ENCODE data around the gene DNASE2. TPM values are rescaled to one million over a fixed set of nuclear protein-coding genes. Genes with fewer than 3 reads are reported as not detected.

The DNASE2 gene
- total and polyA plus RNA-seq, 2 donors from 2014 or later: 34.7 to 50.9 TPM

DNA sequence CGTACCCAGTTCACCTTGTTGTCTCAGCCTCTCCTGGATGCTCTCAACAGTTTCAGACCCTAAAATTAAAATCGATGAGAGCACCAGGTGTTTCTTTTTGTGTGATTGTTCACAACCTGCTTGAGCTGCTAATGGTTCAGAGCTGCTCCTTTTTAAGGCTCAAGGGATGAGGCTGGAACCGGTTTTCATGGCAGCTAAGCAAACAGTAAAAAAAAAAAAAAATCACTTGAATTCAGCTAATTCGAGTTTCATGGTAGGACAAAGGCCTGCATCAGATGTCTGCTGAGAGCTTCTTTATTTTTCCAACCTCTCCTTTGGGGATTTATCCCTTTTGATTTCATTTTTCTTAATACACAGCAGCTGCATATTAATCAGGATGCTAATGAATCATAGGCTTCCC lies 31.3 kb upstream of the DNASE2 start:
- no peaks in the 10 kb centered on the region for H3K36me3 ChIP-seq (ENCODE audit: control insufficient read depth in 2 of 3, insufficient read depth in 3 of 3, low read length in 3 of 3)
- no peaks in the 10 kb centered on the region for H3K9me3 ChIP-seq (ENCODE audit: control insufficient read depth in 2 of 3, insufficient read depth in 1 of 3, low read length in 3 of 3)
- H3K27me3 ChIP-seq (ENCODE audit: control insufficient read depth, insufficient read depth, low read length): no peaks in the 10 kb centered on the region
- peak overlapping the region in 1 of 3 donors; percentile 47 for H3K4me3 ChIP-seq (ENCODE audit: low read length in 3 of 3)
- DNase-seq (peak in 1 of 5 donors; percentile 65), FAIRE-seq (no peak)
- no peak overlapping the region for H3K9ac ChIP-seq (ENCODE audit: low read length in 3 of 3)
- peaks cover 0 to 14% (median 4%) of the 10 kb centered on the region in 3 donors for H3K4me1 ChIP-seq (ENCODE audit: control insufficient read depth in 2 of 3, insufficient read depth in 2 of 3, low read depth in 1 of 3, low read length in 3 of 3)
- intact Hi-C loops (cut with DNase I): no loop called here
- TF ChIP-seq, protein P1, sequence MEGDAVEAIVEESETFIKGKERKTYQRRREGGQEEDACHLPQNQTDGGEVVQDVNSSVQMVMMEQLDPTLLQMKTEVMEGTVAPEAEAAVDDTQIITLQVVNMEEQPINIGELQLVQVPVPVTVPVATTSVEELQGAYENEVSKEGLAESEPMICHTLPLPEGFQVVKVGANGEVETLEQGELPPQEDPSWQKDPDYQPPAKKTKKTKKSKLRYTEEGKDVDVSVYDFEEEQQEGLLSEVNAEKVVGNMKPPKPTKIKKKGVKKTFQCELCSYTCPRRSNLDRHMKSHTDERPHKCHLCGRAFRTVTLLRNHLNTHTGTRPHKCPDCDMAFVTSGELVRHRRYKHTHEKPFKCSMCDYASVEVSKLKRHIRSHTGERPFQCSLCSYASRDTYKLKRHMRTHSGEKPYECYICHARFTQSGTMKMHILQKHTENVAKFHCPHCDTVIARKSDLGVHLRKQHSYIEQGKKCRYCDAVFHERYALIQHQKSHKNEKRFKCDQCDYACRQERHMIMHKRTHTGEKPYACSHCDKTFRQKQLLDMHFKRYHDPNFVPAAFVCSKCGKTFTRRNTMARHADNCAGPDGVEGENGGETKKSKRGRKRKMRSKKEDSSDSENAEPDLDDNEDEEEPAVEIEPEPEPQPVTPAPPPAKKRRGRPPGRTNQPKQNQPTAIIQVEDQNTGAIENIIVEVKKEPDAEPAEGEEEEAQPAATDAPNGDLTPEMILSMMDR (IDR thresholded peaks at IDR 0.05; ENCODE audit: borderline replicate concordance, extremely low read depth, insufficient read depth): no peak
- no peak overlapping the region for H3K27ac ChIP-seq (ENCODE audit: low read depth in 2 of 2, low read length in 2 of 2)

DNA sequence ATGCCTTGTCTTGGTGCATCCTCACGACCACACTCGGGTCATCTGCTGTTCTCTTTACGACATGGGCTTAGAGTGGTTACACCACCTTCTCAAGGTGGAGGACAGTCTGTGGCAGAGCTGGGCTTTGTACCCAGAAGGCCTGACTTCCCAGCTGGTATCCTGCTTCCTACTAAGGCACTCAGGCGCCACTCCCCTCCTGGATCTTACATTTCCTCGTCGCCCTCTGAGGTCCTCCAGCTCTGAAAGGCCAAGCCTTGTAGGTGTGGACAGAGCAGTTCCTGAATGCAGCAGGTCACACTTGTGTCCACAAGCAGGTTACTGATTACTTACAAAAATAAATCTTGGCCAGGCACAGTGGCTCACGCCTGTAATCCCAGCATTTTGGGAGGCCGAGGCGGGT lies 25.9 kb upstream of the DNASE2 start:
- Histone ChIP-seq H3K4me1 (ENCODE audit: control insufficient read depth in 2 of 3, insufficient read depth in 2 of 3, low read depth in 1 of 3, low read length in 3 of 3) (peaks cover 0 to under 1% (median 0%) of the 10 kb centered on the region in 3 donors), H3K4me3 (ENCODE audit: low read length in 3 of 3) (no peak overlapping the region), H3K27me3 (ENCODE audit: control insufficient read depth, insufficient read depth, low read length) (no peaks in the 10 kb centered on the region), H3K9ac (ENCODE audit: low read length in 3 of 3) (no peak overlapping the region), H3K9me3 (ENCODE audit: control insufficient read depth in 2 of 3, insufficient read depth in 1 of 3, low read length in 3 of 3) (no peaks in the 10 kb centered on the region), H3K36me3 (ENCODE audit: control insufficient read depth in 2 of 3, insufficient read depth in 3 of 3, low read length in 3 of 3) (no peaks in the 10 kb centered on the region), H3K27ac (ENCODE audit: low read depth in 2 of 2, low read length in 2 of 2) (no peak overlapping the region)
- TF ChIP-seq, protein P1 (IDR thresholded peaks at IDR 0.05; ENCODE audit: borderline replicate concordance, extremely low read depth, insufficient read depth): no peak
- intact Hi-C loops (cut with DNase I): no loop called here
- FAIRE-seq (no peak), DNase-seq (no peak)

DNA sequence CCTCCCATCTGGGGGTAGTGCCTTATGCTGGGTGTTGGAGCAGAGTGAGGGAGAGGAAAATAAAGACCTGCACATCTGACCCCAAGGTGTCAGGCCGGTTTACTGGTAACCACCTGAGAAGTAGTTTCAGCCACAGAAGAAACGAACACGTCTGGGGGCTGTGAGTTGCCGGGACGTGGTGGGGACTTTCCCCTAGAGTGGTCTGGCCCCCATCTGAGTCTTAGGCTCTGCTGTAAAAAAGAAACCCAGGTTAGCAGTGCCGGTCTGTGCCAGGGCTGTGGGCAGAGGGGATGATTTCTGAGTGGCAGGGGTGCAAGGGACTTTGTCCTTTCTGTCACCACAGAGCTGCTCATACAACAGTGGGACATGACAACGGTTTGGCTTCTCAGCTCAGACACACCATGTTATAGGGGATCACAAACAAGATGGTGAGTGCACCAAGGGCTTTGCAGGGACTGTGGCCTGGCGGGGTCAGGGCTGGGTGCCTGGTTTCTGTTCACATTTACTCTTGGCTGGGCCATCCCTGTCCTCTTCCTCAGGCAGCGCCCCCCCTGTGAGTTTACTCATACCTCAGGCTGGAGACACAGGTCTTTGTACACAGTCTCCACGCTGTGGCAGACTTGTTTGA lies 18.8 kb upstream of the DNASE2 start:
- TF ChIP-seq, protein P1 (IDR thresholded peaks at IDR 0.05; ENCODE audit: borderline replicate concordance, extremely low read depth, insufficient read depth): no peak
- Histone ChIP-seq H3K27me3 (ENCODE audit: control insufficient read depth, insufficient read depth, low read length) (no peaks in the 10 kb centered on the region), H3K9ac (ENCODE audit: low read length in 3 of 3) (no peak overlapping the region), H3K4me3 (ENCODE audit: low read length in 3 of 3) (no peak overlapping the region), H3K9me3 (ENCODE audit: control insufficient read depth in 2 of 3, insufficient read depth in 1 of 3, low read length in 3 of 3) (no peaks in the 10 kb centered on the region), H3K4me1 (ENCODE audit: control insufficient read depth in 2 of 3, insufficient read depth in 2 of 3, low read depth in 1 of 3, low read length in 3 of 3) (no peaks in the 10 kb centered on the region), H3K27ac (ENCODE audit: low read depth in 2 of 2, low read length in 2 of 2) (no peak overlapping the region), H3K36me3 (ENCODE audit: control insufficient read depth in 2 of 3, insufficient read depth in 3 of 3, low read length in 3 of 3) (peaks cover 0 to 15% (median 2%) of the 10 kb centered on the region in 3 donors)
- no peak for FAIRE-seq
- no peak for DNase-seq
- intact Hi-C loops (cut with DNase I): no loop called here
